ENCODE results near the gene ETV3L.

DNA sequence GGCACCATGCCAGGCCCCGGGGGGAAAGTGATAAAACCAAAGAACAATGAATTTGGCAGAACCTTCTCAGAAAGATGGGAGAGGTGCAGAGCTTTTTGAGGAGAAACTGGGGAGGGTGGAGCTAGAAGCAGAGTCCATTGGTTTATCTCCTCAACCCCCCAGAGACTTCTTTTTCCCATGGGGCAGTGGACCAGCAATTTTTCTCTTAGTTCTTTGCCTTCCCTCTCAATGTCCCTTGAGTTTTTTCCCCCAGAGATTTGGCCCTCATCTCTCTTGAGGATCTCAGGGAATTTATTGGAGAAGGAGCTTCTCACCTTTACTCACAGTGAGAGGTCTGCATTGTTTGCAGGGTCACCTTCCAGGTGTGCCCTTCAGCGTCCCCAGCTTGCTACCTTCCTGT, 48.8 kb downstream of the ETV3L start:
- TF ChIP-seq, protein P1, sequence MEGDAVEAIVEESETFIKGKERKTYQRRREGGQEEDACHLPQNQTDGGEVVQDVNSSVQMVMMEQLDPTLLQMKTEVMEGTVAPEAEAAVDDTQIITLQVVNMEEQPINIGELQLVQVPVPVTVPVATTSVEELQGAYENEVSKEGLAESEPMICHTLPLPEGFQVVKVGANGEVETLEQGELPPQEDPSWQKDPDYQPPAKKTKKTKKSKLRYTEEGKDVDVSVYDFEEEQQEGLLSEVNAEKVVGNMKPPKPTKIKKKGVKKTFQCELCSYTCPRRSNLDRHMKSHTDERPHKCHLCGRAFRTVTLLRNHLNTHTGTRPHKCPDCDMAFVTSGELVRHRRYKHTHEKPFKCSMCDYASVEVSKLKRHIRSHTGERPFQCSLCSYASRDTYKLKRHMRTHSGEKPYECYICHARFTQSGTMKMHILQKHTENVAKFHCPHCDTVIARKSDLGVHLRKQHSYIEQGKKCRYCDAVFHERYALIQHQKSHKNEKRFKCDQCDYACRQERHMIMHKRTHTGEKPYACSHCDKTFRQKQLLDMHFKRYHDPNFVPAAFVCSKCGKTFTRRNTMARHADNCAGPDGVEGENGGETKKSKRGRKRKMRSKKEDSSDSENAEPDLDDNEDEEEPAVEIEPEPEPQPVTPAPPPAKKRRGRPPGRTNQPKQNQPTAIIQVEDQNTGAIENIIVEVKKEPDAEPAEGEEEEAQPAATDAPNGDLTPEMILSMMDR (IDR thresholded peaks at IDR 0.05 in 4 of 5, conservative IDR thresholded peaks at IDR 0.05 in 1 of 5) = no peak
- no peak for TF ChIP-seq POLR2A (IDR thresholded peaks at IDR 0.05)

Data from gastrocnemius medialis (tissue), 4 donors.